DOHH2 (cell line): ENCODE data around the gene RAB3B.

ENCODE experiments used
- H3F3A ChIP-seq: fragments of 200-600 bp; sonication (generic), shearing (Covaris generic); 2 replicates; pipeline ENCODE4 v1.6.0; 2016; ENCODE audit warnings: antibody characterized with exemption, mild to moderate bottlenecking; ENCODE audit not compliant: control insufficient read depth, insufficient read depth
- H3K27ac ChIP-seq: fragments of 200-600 bp; sonication (generic); 2 replicates; pipeline ENCODE4 v1.5.1; 2014; ENCODE audit warnings: low read depth, mild to moderate bottlenecking, low read length, moderate library complexity
- H3K27me3 ChIP-seq: fragments of 200-600 bp; sonication (generic); 2 replicates; pipeline ENCODE4 v1.6.1; 2014; ENCODE audit warnings: mild to moderate bottlenecking, low read length, mixed read lengths; ENCODE audit not compliant: control insufficient read depth
- H3K36me3 ChIP-seq: fragments of 200-600 bp; sonication (generic); 2 replicates; pipeline ENCODE4 v1.6.1; 2014; ENCODE audit warnings: mild to moderate bottlenecking, low read length, moderate library complexity, mixed read lengths; ENCODE audit not compliant: control insufficient read depth
- H3K4me1 ChIP-seq: fragments of 200-600 bp; sonication (generic); 2 replicates; pipeline ENCODE4 v1.6.1; 2014; ENCODE audit warnings: mild to moderate bottlenecking, low read length, mixed read lengths; ENCODE audit not compliant: control insufficient read depth
- H3K4me2 ChIP-seq: fragments of 200-600 bp; sonication (generic); 2 replicates; pipeline ENCODE4 v1.6.0; 2014; ENCODE audit warnings: mild to moderate bottlenecking, low read length, moderate library complexity
- H3K4me3 ChIP-seq: fragments of 200-600 bp; sonication (generic); 2 replicates; pipeline ENCODE4 v1.5.1; 2014; ENCODE audit warnings: mild to moderate bottlenecking, low read length, mixed read lengths
- H3K79me2 ChIP-seq: fragments of 200-600 bp; sonication (generic); 2 replicates; pipeline ENCODE4 v1.6.1; 2014; ENCODE audit warnings: mild to moderate bottlenecking, low read length, mixed read lengths; ENCODE audit not compliant: control insufficient read depth
- H3K9me2 ChIP-seq: fragments of 200-600 bp; sonication (generic); replicated peaks from 2 replicates; pipeline ENCODE4 v1.6.1; 2014; ENCODE audit warnings: mild to moderate bottlenecking, low read length, mixed read lengths; ENCODE audit not compliant: control insufficient read depth
- H3K9me3 ChIP-seq: fragments of 200-600 bp; sonication (generic); 2 replicates; pipeline ENCODE4 v1.6.1; 2014; ENCODE audit warnings: antibody characterized with exemption, low read length, mixed read lengths; ENCODE audit not compliant: control insufficient read depth, insufficient read depth
- H4K20me1 ChIP-seq: fragments of 200-600 bp; sonication (generic); 2 replicates; pipeline ENCODE4 v1.6.0; 2014; ENCODE audit warnings: low read depth, mild to moderate bottlenecking, antibody characterized with exemption, low read length, moderate library complexity; ENCODE audit not compliant: control insufficient read depth, insufficient read depth
- CTCF ChIP-seq: fragments of 200-600 bp; sonication (generic); IDR thresholded peaks from one replicate; pipeline ENCODE4 v1.5.1; 2014; ENCODE audit warnings: antibody characterized with exemption, mild to moderate bottlenecking, low read depth, low read length; ENCODE audit not compliant: poor library complexity, severe bottlenecking
- EZH2phosphoT487 ChIP-seq: fragments of 200-600 bp; sonication (generic); IDR thresholded peaks from 2 replicates; pipeline ENCODE4 v1.6.1; 2017; ENCODE audit warnings: borderline replicate concordance, mild to moderate bottlenecking, antibody characterized with exemption, low read length, moderate library complexity, mixed read lengths

The RAB3B gene

GRCh38 chr1:51990478-51990965 is at the start of gene RAB3B:
Gene RAB3B (minus strand): TSS chr1:51990700. CDS start chr1:51977117, 13,583 bp downstream.
- H3K4me2 ChIP-seq = peak within 1 kb of the TSS; percentile 65
- no peak within 1 kb of the TSS for H3K27ac ChIP-seq
- H3K4me3 ChIP-seq = peak within 1 kb of the TSS; percentile 64
- H3K9me3 ChIP-seq = no peaks in the 10 kb centered on the region
- no peak for TF ChIP-seq CTCF
- TF ChIP-seq EZH2phosphoT487 = no peak
- H3K79me2 ChIP-seq = no peaks in the 10 kb centered on the region
- no peaks in the 10 kb centered on the region for H3F3A ChIP-seq
- H4K20me1 ChIP-seq = no peaks in the 10 kb centered on the region
- peaks cover 33% of the 10 kb centered on the region for H3K27me3 ChIP-seq
- no peaks in the 10 kb centered on the region for H3K36me3 ChIP-seq
- no peaks in the 10 kb centered on the region for H3K9me2 ChIP-seq
- H3K4me1 ChIP-seq = peaks cover 5% of the 10 kb centered on the region

- no peak overlapping the region for H3K4me2 ChIP-seq
- peaks cover 18% of the 10 kb centered on the region for H3K79me2 ChIP-seq
- peaks cover 39% of the 10 kb centered on the region for H3K36me3 ChIP-seq
- H3K27ac ChIP-seq = no peak overlapping the region
- TF ChIP-seq CTCF (no peak), EZH2phosphoT487 (no peak)
- H3K4me3 ChIP-seq = no peak overlapping the region
- H3K9me2 ChIP-seq = no peaks in the 10 kb centered on the region
- H3F3A ChIP-seq = peaks cover 14% of the 10 kb centered on the region
- no peaks in the 10 kb centered on the region for H3K27me3 ChIP-seq
- 0 out of 2 replicates have a peak, but pooled peaks cover 1% of the 10 kb centered on the region for H4K20me1 ChIP-seq
- H3K4me1 ChIP-seq = peaks cover 7% of the 10 kb centered on the region
- no peaks in the 10 kb centered on the region for H3K9me3 ChIP-seq
These were observed 47.4 kb upstream of the RAB3B start for GRCh38 chr1:52037909-52038308.

- Histone ChIP-seq H3F3A (peaks cover 14% of the 10 kb centered on the region), H3K79me2 (peaks cover 22% of the 10 kb centered on the region), H3K4me3 (no peak overlapping the region), H3K9me3 (no peaks in the 10 kb centered on the region), H3K4me1 (peaks cover 8% of the 10 kb centered on the region), H3K27me3 (no peaks in the 10 kb centered on the region), H3K4me2 (no peak overlapping the region), H3K9me2 (no peaks in the 10 kb centered on the region), H3K36me3 (peaks cover 44% of the 10 kb centered on the region), H3K27ac (no peak overlapping the region), H4K20me1 (peaks cover 6% of the 10 kb centered on the region; the same call in 1 of the 2 replicates)
- TF ChIP-seq EZH2phosphoT487 = no peak
- TF ChIP-seq CTCF = no peak
These were observed 46.9 kb upstream of the RAB3B start for GRCh38 chr1:52037402-52037814.
